Endodermal cell (in vitro differentiated cells): ENCODE data around the gene PAIP2. TPM values are rescaled to one million over a fixed set of nuclear protein-coding genes. Genes with fewer than 3 reads are reported as not detected.

ENCODE experiments used
- DNase-seq: peaks from one replicate; pipeline ENCODE4 v3.0.0-alpha.2; 2017
- H3K27ac ChIP-seq: 2 replicates; pipeline ENCODE4 v1.5.1; 2013; ENCODE audit warnings: mild to moderate bottlenecking, low read depth, low read length, moderate library complexity
- H3K27me3 ChIP-seq: 2 replicates; pipeline ENCODE4 v1.6.1; 2013; ENCODE audit warnings: mild to moderate bottlenecking, low read length, moderate library complexity; ENCODE audit not compliant: insufficient read depth, control insufficient read depth, poor library complexity, severe bottlenecking
- H3K36me3 ChIP-seq: 2 replicates; pipeline ENCODE4 v1.7.0; 2013; ENCODE audit warnings: mild to moderate bottlenecking, low read length, moderate library complexity; ENCODE audit not compliant: control insufficient read depth, insufficient read depth
- H3K4me1 ChIP-seq: one replicate; pipeline ENCODE4 v1.7.0; 2013; ENCODE audit warnings: low read length; ENCODE audit not compliant: control insufficient read depth, insufficient read depth
- H3K4me3 ChIP-seq: 2 replicates; pipeline ENCODE4 v1.5.1; 2013; ENCODE audit warnings: mild to moderate bottlenecking, low read length, moderate library complexity
- H3K9ac ChIP-seq: 2 replicates; pipeline ENCODE4 v1.6.1; 2013; ENCODE audit warnings: mild to moderate bottlenecking, low read length, moderate library complexity; ENCODE audit not compliant: poor library complexity, severe bottlenecking; ENCODE audit errors: extremely low read depth
- H3K9me3 ChIP-seq: 2 replicates; pipeline ENCODE4 v1.6.1; 2013; ENCODE audit warnings: mild to moderate bottlenecking, low read length, moderate library complexity; ENCODE audit not compliant: control insufficient read depth
- H3K27ac Mint-ChIP-seq: 2 replicates; pipeline ENCODE4 v1.8.0; 2020; ENCODE audit warnings: mixed read lengths
- H3K27me3 Mint-ChIP-seq: 2 replicates; pipeline ENCODE4 v1.8.0; 2021; ENCODE audit warnings: mild to moderate bottlenecking, mixed read lengths; ENCODE audit not compliant: insufficient read depth
- H3K36me3 Mint-ChIP-seq: 2 replicates; pipeline ENCODE4 v1.8.0; 2020; ENCODE audit warnings: low read depth, mixed read lengths
- H3K4me1 Mint-ChIP-seq: 2 replicates; pipeline ENCODE4 v1.8.0; 2020; ENCODE audit warnings: mixed read lengths
- H3K4me3 Mint-ChIP-seq: 2 replicates; pipeline ENCODE4 v1.8.0; 2020; ENCODE audit warnings: mild to moderate bottlenecking, moderate library complexity, mixed read lengths
- H3K9me3 Mint-ChIP-seq: 2 replicates; pipeline ENCODE4 v1.8.0; 2020; ENCODE audit warnings: mild to moderate bottlenecking, mixed read lengths
- WGBS, 2 experiments: methylation state at CpG; one replicate each; pipeline versions ENCODE4 v1.1.5 to v1.1.7; 2013; ENCODE audit warnings: missing lambda C conversion rate in 2 of 2, mixed read lengths in 1 of 2; ENCODE audit not compliant: insufficient coverage in 1 of 2, insufficient read length in 1 of 2; 5-methylcytosine and 5-hydroxymethylcytosine counted together
- total RNA-seq, 2 donors: library from RNA; stranded (reverse); fragmentation: NEBNext Ultra II Directional in 1 of 2; extraction: Animal tissue kit (Norgen Biotek cat#: 25700) in 1 of 2; gene quantifications; 2 replicates in 1 of 2; 3 replicates in 1 of 2; pipeline ENCODE4 v1.2.1, GENCODE V29; 2021
- TF ChIP-seq, protein P1 (sequence below): fragments of 200-600 bp; sonication (generic); conservative IDR thresholded peaks from 2 replicates; pipeline ENCODE4 v1.5.0; 2021; ENCODE audit warnings: antibody characterized with exemption, mild to moderate bottlenecking

PAIP2 gene
- total RNA-seq, 2 donors from 2014 or later: 128 to 142 TPM

DNA sequence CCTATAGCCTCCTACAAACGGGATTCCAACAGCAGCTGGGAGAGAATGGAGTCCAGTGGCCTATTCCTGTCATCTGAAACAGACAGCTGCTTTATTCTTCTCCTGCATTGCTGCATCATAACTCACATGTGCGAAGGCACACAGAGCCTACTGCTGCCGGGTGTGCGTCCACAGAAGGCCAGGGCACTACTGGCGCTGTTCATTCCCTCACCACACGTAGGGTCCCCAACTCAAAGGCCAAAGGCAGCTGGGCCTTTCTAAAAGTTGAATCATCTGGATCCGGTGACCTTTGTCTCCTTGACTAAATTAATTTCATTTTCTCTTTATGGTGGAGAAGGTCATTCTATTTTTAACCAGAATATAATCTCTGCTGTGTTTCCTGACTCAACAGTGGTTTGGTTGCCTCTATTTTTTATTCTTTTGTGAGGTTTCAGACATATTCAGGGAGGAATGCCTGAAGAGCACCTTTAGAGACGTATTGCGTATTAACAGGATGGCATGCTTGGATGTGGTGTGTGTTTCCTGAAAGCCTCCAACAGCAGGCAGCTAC, 73.0 kb downstream of the PAIP2 start:
- Histone ChIP-seq H3K27me3 (no peaks in the 10 kb centered on the region), H3K4me1 (peaks cover 9% of the 10 kb centered on the region), H3K9ac (no peak overlapping the region), H3K4me3 (no peak overlapping the region), H3K36me3 (peaks cover 5% of the 10 kb centered on the region), H3K27ac (no peak overlapping the region), H3K9me3 (no peaks in the 10 kb centered on the region)
- Mint-ChIP-seq H3K27ac (no peak overlapping the region), H3K4me3 (no peak overlapping the region), H3K36me3 (peaks cover 14% of the 10 kb centered on the region), H3K9me3 (no peaks in the 10 kb centered on the region), H3K27me3 (no peaks in the 10 kb centered on the region), H3K4me1 (peaks cover 16% of the 10 kb centered on the region)
- WGBS, 2 experiments: 95 to 96% methylated on average over 7 to 9 of the region's 9 CpGs
- DNase-seq: no peak
- TF ChIP-seq, protein P1, sequence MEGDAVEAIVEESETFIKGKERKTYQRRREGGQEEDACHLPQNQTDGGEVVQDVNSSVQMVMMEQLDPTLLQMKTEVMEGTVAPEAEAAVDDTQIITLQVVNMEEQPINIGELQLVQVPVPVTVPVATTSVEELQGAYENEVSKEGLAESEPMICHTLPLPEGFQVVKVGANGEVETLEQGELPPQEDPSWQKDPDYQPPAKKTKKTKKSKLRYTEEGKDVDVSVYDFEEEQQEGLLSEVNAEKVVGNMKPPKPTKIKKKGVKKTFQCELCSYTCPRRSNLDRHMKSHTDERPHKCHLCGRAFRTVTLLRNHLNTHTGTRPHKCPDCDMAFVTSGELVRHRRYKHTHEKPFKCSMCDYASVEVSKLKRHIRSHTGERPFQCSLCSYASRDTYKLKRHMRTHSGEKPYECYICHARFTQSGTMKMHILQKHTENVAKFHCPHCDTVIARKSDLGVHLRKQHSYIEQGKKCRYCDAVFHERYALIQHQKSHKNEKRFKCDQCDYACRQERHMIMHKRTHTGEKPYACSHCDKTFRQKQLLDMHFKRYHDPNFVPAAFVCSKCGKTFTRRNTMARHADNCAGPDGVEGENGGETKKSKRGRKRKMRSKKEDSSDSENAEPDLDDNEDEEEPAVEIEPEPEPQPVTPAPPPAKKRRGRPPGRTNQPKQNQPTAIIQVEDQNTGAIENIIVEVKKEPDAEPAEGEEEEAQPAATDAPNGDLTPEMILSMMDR: no peak

DNA sequence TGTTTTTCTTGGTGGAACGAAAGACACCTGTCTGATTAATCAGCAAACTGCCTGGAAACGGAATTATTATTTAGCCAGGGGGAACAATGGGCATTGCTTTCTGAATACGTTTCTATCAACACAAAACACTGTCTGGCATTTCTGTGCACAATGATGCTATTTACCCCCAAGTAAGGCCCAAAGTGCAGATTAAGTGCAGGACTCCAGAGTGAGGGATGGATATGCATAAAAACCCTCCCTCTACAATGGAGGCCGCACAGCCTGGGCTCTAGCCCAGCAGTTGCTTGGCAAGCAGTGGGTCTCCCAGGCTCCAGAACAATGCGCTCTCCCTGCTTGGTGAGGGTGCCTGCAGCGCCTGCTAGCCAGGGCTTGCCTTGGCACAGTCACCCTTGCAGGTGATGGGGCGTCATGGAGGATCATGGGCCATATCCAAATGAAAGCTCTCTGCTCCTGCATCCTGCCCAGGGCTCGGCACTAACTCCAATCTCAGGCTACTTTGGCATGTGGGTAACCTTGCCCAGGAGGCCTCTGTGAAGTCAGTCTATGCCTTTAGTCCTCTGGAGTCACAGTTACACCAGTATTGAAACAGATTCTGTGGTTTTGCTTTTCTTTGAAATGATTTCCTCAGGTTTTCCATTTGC, 73.7 kb downstream of the PAIP2 start:
- H3K4me1 Mint-ChIP-seq: peaks cover 21% of the 10 kb centered on the region
- H3K27ac ChIP-seq: no peak overlapping the region
- no peaks in the 10 kb centered on the region for H3K27me3 ChIP-seq

DNA sequence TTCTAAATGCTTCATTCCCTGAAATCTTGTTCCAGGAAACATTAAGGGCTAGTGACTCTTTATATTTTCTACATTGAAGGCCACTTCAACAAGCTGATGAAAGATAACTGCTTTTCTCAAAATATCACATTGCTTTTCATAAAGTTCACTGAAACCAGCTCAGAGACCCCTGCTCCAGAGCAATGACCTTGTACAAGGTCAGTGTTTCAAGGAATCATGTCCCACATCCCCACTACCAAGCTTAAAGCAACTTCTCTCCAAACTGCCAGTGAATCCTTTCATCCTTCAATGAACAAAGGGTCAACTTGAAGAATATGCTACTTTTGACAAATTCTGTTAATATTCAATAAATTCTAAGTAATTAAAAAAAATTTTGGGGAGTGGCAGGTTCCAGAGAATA, 74.2 kb downstream of the PAIP2 start:
- Histone ChIP-seq H3K36me3 (peaks cover 5% of the 10 kb centered on the region), H3K27me3 (no peaks in the 10 kb centered on the region), H3K4me1 (peaks cover 13% of the 10 kb centered on the region), H3K9ac (no peak overlapping the region), H3K9me3 (no peaks in the 10 kb centered on the region), H3K4me3 (no peak overlapping the region), H3K27ac (no peak overlapping the region)
- Mint-ChIP-seq H3K4me3 (no peak overlapping the region), H3K36me3 (peaks cover 14% of the 10 kb centered on the region), H3K9me3 (no peaks in the 10 kb centered on the region), H3K4me1 (peaks cover 26% of the 10 kb centered on the region), H3K27me3 (no peaks in the 10 kb centered on the region), H3K27ac (no peak overlapping the region)
- TF ChIP-seq, protein P1: no peak
- no peak for DNase-seq

More for the DNA sequence above, 73.7 kb downstream of the PAIP2 start:
- peaks cover 14% of the 10 kb centered on the region for H3K36me3 Mint-ChIP-seq
- no peaks in the 10 kb centered on the region for H3K9me3 ChIP-seq
- TF ChIP-seq, protein P1: no peak
- no peaks in the 10 kb centered on the region for H3K27me3 Mint-ChIP-seq
- peaks cover 5% of the 10 kb centered on the region for H3K36me3 ChIP-seq
- H3K9ac ChIP-seq: no peak overlapping the region
- H3K4me3 ChIP-seq: no peak overlapping the region
- DNase-seq: no peak
- H3K27ac Mint-ChIP-seq: no peak overlapping the region
- peaks cover 13% of the 10 kb centered on the region for H3K4me1 ChIP-seq
- 93% methylated on average over 7 to 8 of the region's 8 CpGs for WGBS, 2 experiments
- H3K9me3 Mint-ChIP-seq: no peaks in the 10 kb centered on the region
- no peak overlapping the region for H3K4me3 Mint-ChIP-seq
